Left ventricle myocardium inferior (tissue), 1 donor: ENCODE data around the gene PLAU. TPM values are rescaled to one million over a fixed set of nuclear protein-coding genes. Genes with fewer than 3 reads are reported as not detected.

Experiments
- DNase-seq: peaks from one replicate; pipeline ENCODE4 v3.0.0-alpha.2; 2020
- H3K27ac ChIP-seq: fragments of 200-600 bp; replicated peaks from 2 replicates; pipeline ENCODE4 v1.8.0; 2021
- H3K27me3 ChIP-seq: fragments of 200-600 bp; 2 replicates; pipeline ENCODE4 v1.8.0; 2021; ENCODE audit warnings: low read depth
- H3K36me3 ChIP-seq: fragments of 200-600 bp; 2 replicates; pipeline ENCODE4 v1.8.0; 2021
- H3K4me1 ChIP-seq: fragments of 200-600 bp; 2 replicates; pipeline ENCODE4 v1.8.0; 2021
- H3K4me3 ChIP-seq: fragments of 200-600 bp; 2 replicates; pipeline ENCODE4 v1.8.0; 2021; ENCODE audit warnings: mild to moderate bottlenecking, moderate library complexity
- H3K9me3 ChIP-seq: fragments of 200-600 bp; replicated peaks from 2 replicates; pipeline ENCODE4 v1.8.0; 2021
- intact Hi-C: fragments of 100-400 bp; cut with micrococcal nuclease; formaldehyde crosslinking; loops from one replicate; pipeline ENCODE4 v1.11.0; 2022
- total RNA-seq: library from RNA; stranded (reverse); fragmentation: NEBNext Ultra II Directional; extraction: Animal tissue kit (Norgen Biotek cat#: 25700); gene quantifications from one replicate; pipeline ENCODE4 v1.2.1, GENCODE V29; 2021
- TF ChIP-seq, protein P1 (sequence below): fragments of 200-600 bp; IDR thresholded peaks from 2 replicates; pipeline ENCODE4 v1.8.0; 2021; ENCODE audit warnings: antibody characterized with exemption, mild to moderate bottlenecking, borderline replicate concordance
- donor health status: DM: no; HTN: yes; CAD: no; lungs with severe emphysema.

Gene PLAU
- total RNA-seq, 1 donor from 2014 or later: 4.9 TPM

GRCh38 chr10:73871295-73872189 is 39.4 kb upstream of the PLAU start:
- DNase-seq: no peak

GRCh38 chr10:73872190-73872710 is 38.7 kb upstream of the PLAU start:
- H3K27ac ChIP-seq: no peak overlapping the region

More at GRCh38 chr10:73871295-73872189, 39.4 kb upstream of the PLAU start:
- no peak overlapping the region for H3K4me3 ChIP-seq
- no peak overlapping the region for H3K27ac ChIP-seq
- peaks cover 16% of the 10 kb centered on the region for H3K36me3 ChIP-seq
- no peaks in the 10 kb centered on the region for H3K9me3 ChIP-seq
- peaks cover 60% of the 10 kb centered on the region for H3K4me1 ChIP-seq
- no peaks in the 10 kb centered on the region for H3K27me3 ChIP-seq
- intact Hi-C loops: no loop called here
- TF ChIP-seq, protein P1, sequence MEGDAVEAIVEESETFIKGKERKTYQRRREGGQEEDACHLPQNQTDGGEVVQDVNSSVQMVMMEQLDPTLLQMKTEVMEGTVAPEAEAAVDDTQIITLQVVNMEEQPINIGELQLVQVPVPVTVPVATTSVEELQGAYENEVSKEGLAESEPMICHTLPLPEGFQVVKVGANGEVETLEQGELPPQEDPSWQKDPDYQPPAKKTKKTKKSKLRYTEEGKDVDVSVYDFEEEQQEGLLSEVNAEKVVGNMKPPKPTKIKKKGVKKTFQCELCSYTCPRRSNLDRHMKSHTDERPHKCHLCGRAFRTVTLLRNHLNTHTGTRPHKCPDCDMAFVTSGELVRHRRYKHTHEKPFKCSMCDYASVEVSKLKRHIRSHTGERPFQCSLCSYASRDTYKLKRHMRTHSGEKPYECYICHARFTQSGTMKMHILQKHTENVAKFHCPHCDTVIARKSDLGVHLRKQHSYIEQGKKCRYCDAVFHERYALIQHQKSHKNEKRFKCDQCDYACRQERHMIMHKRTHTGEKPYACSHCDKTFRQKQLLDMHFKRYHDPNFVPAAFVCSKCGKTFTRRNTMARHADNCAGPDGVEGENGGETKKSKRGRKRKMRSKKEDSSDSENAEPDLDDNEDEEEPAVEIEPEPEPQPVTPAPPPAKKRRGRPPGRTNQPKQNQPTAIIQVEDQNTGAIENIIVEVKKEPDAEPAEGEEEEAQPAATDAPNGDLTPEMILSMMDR: no peak

GRCh38 chr10:73873142-73873837 is 37.6 kb upstream of the PLAU start:
- Histone ChIP-seq H3K27me3 (peaks cover 12% of the 10 kb centered on the region), H3K4me3 (peak overlapping the region; percentile 89), H3K4me1 (peaks cover 47% of the 10 kb centered on the region), H3K36me3 (peaks cover 16% of the 10 kb centered on the region), H3K27ac (no peak overlapping the region), H3K9me3 (no peaks in the 10 kb centered on the region)
- DNase-seq: no peak
- TF ChIP-seq, protein P1: no peak
- intact Hi-C loops: no loop called here

More at GRCh38 chr10:73872190-73872710, 38.7 kb upstream of the PLAU start:
- no peak for DNase-seq
- peaks cover 16% of the 10 kb centered on the region for H3K36me3 ChIP-seq
- peaks cover 1% of the 10 kb centered on the region for H3K27me3 ChIP-seq
- intact Hi-C loops: no loop called here
- TF ChIP-seq, protein P1: no peak
- peaks cover 58% of the 10 kb centered on the region for H3K4me1 ChIP-seq
- peak overlapping the region; percentile 89 for H3K4me3 ChIP-seq
- H3K9me3 ChIP-seq: no peaks in the 10 kb centered on the region

- H3K4me1 ChIP-seq: peaks cover 42% of the 10 kb centered on the region
Measured at GRCh38 chr10:73873838-73874215, 37.1 kb upstream of the PLAU start.

More at GRCh38 chr10:73873838-73874215, 37.1 kb upstream of the PLAU start:
- intact Hi-C loops: no loop called here
- Histone ChIP-seq H3K36me3 (peaks cover 16% of the 10 kb centered on the region), H3K4me3 (peak overlapping the region; percentile 89), H3K9me3 (no peaks in the 10 kb centered on the region), H3K27ac (peak overlapping the region; percentile 79), H3K27me3 (peaks cover 17% of the 10 kb centered on the region)
- no peak for DNase-seq
- TF ChIP-seq, protein P1: no peak
